GM03348 (cell line): ENCODE results near the gene SPATA13.

ENCODE experiments used
- DNase-seq: peaks from one replicate; pipeline ENCODE4 v3.0.0; 2012; ENCODE audit warnings: low spot score

SPATA13 gene

GRCh38 chr13:24253520-24254145 is 93.1 kb downstream of the SPATA13 start:
- DNase-seq = no peak

GRCh38 chr13:24254146-24254841 is 93.8 kb downstream of the SPATA13 start:
- DNase-seq = no peak

GRCh38 chr13:24257497-24257896 is 97.0 kb downstream of the SPATA13 start:
- DNase-seq = no peak

- DNase-seq = no peak
These were observed 101.0 kb downstream of the SPATA13 start for GRCh38 chr13:24261566-24261965.

- DNase-seq = peak; percentile 35
These were observed 103.1 kb downstream of the SPATA13 start for GRCh38 chr13:24263632-24264031.

- DNase-seq = no peak
These were observed 104.5 kb downstream of the SPATA13 start for GRCh38 chr13:24264976-24265375.

GRCh38 chr13:24265453-24265852 is 104.9 kb downstream of the SPATA13 start:
- DNase-seq = no peak

- DNase-seq = peak; percentile 58
These were observed 106.8 kb downstream of the SPATA13 start for GRCh38 chr13:24267274-24267673.

GRCh38 chr13:24267801-24268200 is 107.3 kb downstream of the SPATA13 start:
- no peak for DNase-seq

- no peak for DNase-seq
These were observed 109.3 kb downstream of the SPATA13 start for GRCh38 chr13:24269821-24270220.

GRCh38 chr13:24270639-24271141 is 110.2 kb downstream of the SPATA13 start:
- DNase-seq = peak; percentile 69

- no peak for DNase-seq
These were observed 110.7 kb downstream of the SPATA13 start for GRCh38 chr13:24271231-24271600.

- DNase-seq = peak; percentile 79
These were observed 111.3 kb downstream of the SPATA13 start for GRCh38 chr13:24271601-24272451.

- DNase-seq = no peak
These were observed 112.1 kb downstream of the SPATA13 start for GRCh38 chr13:24272452-24273161.

GRCh38 chr13:24273926-24274325 is 113.4 kb downstream of the SPATA13 start:
- DNase-seq = no peak

GRCh38 chr13:24274452-24275021 is 114.0 kb downstream of the SPATA13 start:
- no peak for DNase-seq

- DNase-seq = no peak
These were observed 114.5 kb downstream of the SPATA13 start for GRCh38 chr13:24275041-24275440.

GRCh38 chr13:24276306-24276705 is 115.8 kb downstream of the SPATA13 start:
- DNase-seq = no peak

- DNase-seq = no peak
These were observed 116.3 kb downstream of the SPATA13 start for GRCh38 chr13:24276861-24277260.

GRCh38 chr13:24277761-24278160 is 117.2 kb downstream of the SPATA13 start:
- DNase-seq = no peak

- no peak for DNase-seq
These were observed 119.0 kb downstream of the SPATA13 start for GRCh38 chr13:24279327-24280110.
